Smooth muscle cell of the pulmonary artery (primary cell): Measurements from ENCODE around the gene PPP2R5A. TPM values are rescaled to one million over a fixed set of nuclear protein-coding genes. Genes with fewer than 3 reads are reported as not detected.

ENCODE experiments used
- total RNA-seq: library from RNA; depleted of rRNA; stranded (reverse); fragments of >200 nt; gene quantifications from 2 replicates; pipeline ENCODE4 v1.2.3, GENCODE V29; 2014

The PPP2R5A gene
- total RNA-seq, result 17.5 and 26.2 TPM in 2 replicates

DNA sequence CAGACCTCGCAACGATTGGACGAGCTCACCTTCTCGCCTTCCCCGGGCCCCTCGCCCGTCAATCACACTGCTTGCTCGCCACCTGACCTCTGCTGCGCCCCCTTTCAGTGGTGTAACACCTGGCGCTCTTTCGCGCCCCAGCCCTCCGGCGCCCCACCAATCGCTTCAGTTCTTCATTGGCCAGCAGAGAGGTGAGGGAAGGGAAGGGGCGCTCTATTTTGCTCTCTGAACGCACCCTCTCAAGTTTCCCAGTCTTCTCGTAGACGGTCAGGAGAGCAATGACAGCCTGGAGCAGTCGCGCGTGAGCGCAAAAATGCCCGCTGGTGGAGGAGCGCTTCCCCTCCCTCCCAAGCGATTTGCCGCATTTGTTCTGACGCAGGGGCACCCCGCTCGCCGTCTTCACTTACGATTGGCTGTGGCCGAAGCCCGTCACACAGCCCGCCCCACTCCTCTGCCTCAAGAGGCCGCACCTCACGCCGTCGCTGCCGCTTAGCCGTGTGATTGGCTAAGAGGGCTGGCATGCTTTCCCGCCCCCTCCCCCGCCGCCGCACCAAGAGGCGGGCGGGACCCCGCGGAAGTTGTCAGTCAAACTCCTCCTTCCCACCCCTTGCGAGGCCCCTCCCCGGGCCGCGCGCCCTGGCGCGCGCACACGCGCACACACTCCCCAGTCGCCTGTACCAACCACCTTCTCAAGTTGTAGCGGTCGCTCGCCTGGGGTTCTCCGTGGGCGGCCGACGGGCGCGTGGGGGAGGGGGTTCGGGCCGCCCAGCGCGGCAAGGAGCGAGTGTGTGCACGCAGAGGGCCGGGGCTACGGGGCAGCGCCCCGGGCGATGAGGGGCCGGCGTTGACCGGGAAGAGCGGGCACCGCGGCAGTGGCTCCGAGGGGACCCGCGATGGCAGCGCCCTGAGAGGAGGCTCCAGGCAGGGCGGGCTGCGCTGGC, at the start of gene PPP2R5A:
PPP2R5A (plus strand) TSS at position 667 of the 941 bp plus-strand sequence. CDS start 701 bp downstream, outside the sequence.

Other genes with a start within 250 kb of the PPP2R5A start
- gene INTS7, start 249.9 kb upstream of the PPP2R5A start, total RNA-seq, result 15.3 and 19.4 TPM in 2 replicates
- gene DTL, start 249.7 kb upstream of the PPP2R5A start, total RNA-seq, result 2.0 and 6.3 TPM in 2 replicates
- 9.8 and 17.1 TPM in 2 replicates for gene PACC1, start 129.5 kb downstream of the PPP2R5A start, total RNA-seq
- 32.3 and 39.1 TPM in 2 replicates for gene NENF, start 147.5 kb downstream of the PPP2R5A start, total RNA-seq